Hepatocyte (in vitro differentiated cells): Measurements from ENCODE around the gene AGBL5. TPM values are rescaled to one million over a fixed set of nuclear protein-coding genes. Genes with fewer than 3 reads are reported as not detected.

Source experiments
- DNase-seq: peaks from one replicate; pipeline ENCODE4 v3.0.0-alpha.2; 2016; ENCODE audit warnings: low spot score
- H2AFZ ChIP-seq: fragments of 200-600 bp; sonication (generic); 2 replicates; pipeline ENCODE4 v1.6.0; 2016; ENCODE audit warnings: antibody characterized with exemption, mild to moderate bottlenecking
- H3K27ac ChIP-seq: fragments of 200-600 bp; sonication (generic); 2 replicates; pipeline ENCODE4 v1.5.1; 2016; ENCODE audit warnings: mild to moderate bottlenecking
- H3K27me3 ChIP-seq: fragments of 200-600 bp; sonication (generic); 2 replicates; pipeline ENCODE4 v1.6.1; 2016
- H3K36me3 ChIP-seq: fragments of 200-600 bp; sonication (generic); replicated peaks from 2 replicates; pipeline ENCODE4 v1.5.1; 2016; ENCODE audit warnings: low read depth; ENCODE audit not compliant: insufficient read depth
- H3K4me1 ChIP-seq: fragments of 200-600 bp; sonication (generic); 2 replicates; pipeline ENCODE4 v1.5.1; 2016; ENCODE audit warnings: mild to moderate bottlenecking, moderate library complexity; ENCODE audit not compliant: insufficient read depth
- H3K4me2 ChIP-seq: fragments of 200-600 bp; sonication (generic); 2 replicates; pipeline ENCODE4 v1.6.0; 2016
- H3K4me3 ChIP-seq: fragments of 200-600 bp; sonication (generic); 2 replicates; pipeline ENCODE4 v1.5.1; 2016; ENCODE audit warnings: mild to moderate bottlenecking
- H3K79me2 ChIP-seq: fragments of 200-600 bp; sonication (generic); 2 replicates; pipeline ENCODE4 v1.6.0; 2017; ENCODE audit warnings: mild to moderate bottlenecking
- H3K9me2 ChIP-seq: fragments of 200-600 bp; sonication (generic); replicated peaks from 2 replicates; pipeline ENCODE4 v1.6.0; 2017; ENCODE audit warnings: mild to moderate bottlenecking; ENCODE audit not compliant: insufficient read depth
- H3K9me3 ChIP-seq: fragments of 200-600 bp; sonication (generic); 2 replicates; pipeline ENCODE4 v1.5.1; 2016; ENCODE audit warnings: low read depth, mild to moderate bottlenecking
- H4K20me1 ChIP-seq: fragments of 200-600 bp; sonication (generic); 2 replicates; pipeline ENCODE4 v1.6.0; 2016; ENCODE audit warnings: mild to moderate bottlenecking; ENCODE audit not compliant: insufficient read depth, poor library complexity, severe bottlenecking
- EZH2 ChIP-seq: fragments of 200-600 bp; sonication (generic); IDR thresholded peaks from 2 replicates; pipeline ENCODE4 v1.6.1; 2016; ENCODE audit warnings: antibody characterized with exemption, mild to moderate bottlenecking, borderline replicate concordance
- EZH2phosphoT487 ChIP-seq: fragments of 200-600 bp; sonication (generic); IDR thresholded peaks from one replicate; pipeline ENCODE4 v1.6.1; 2018; ENCODE audit warnings: antibody characterized with exemption, mild to moderate bottlenecking, low read depth, moderate library complexity; ENCODE audit not compliant: unreplicated experiment, severe bottlenecking
- WGBS: methylation state at CpG from one replicate; pipeline ENCODE4 v1.1.6; 2016; ENCODE audit warnings: low lambda C conversion rate; ENCODE audit errors: missing lambda C conversion rate; 5-methylcytosine and 5-hydroxymethylcytosine counted together
- polyA plus RNA-seq: library from polyadenylated mRNA; unstranded; fragments of >200 nt; fragmentation: Nextera tagmentation; extraction: Ambion mirVana; gene quantifications from 2 replicates; pipeline ENCODE4 v1.2.1, GENCODE V29; 2016
- total RNA-seq: library from RNA; depleted of rRNA; stranded (reverse); fragments of >200 nt; gene quantifications from 2 replicates; pipeline ENCODE4 v1.2.3, GENCODE V29; 2014
- TF ChIP-seq, protein P1 (sequence below): fragments of 200-600 bp; sonication (generic); IDR thresholded peaks from 2 replicates; pipeline ENCODE4 v1.5.1; 2016; ENCODE audit warnings: antibody characterized with exemption, mild to moderate bottlenecking; ENCODE audit not compliant: poor library complexity

AGBL5 gene
- total and polyA plus RNA-seq, 2 experiments from 2014 or later: 12.9 to 20.2 TPM

GRCh38 chr2:27095427-27095744 is 43.9 kb downstream of the AGBL5 start:
- 93% methylated on average over 2 of the region's 2 CpGs for WGBS
- no peak for DNase-seq
- H3K27ac ChIP-seq: no peak overlapping the region

GRCh38 chr2:27095745-27096651 is 44.5 kb downstream of the AGBL5 start:
- no peaks in the 10 kb centered on the region for H3K9me2 ChIP-seq
- H2AFZ ChIP-seq: peak overlapping the region; percentile 56
- 33% methylated on average over 16 of the region's 18 CpGs for WGBS
- peak; percentile 76 for DNase-seq
- no peaks in the 10 kb centered on the region for H3K9me3 ChIP-seq
- H3K27me3 ChIP-seq: no peaks in the 10 kb centered on the region
- peaks cover 24% of the 10 kb centered on the region for H3K4me1 ChIP-seq
- no peak overlapping the region for H3K27ac ChIP-seq
- H3K79me2 ChIP-seq: no peaks in the 10 kb centered on the region
- no peaks in the 10 kb centered on the region for H4K20me1 ChIP-seq
- no peak for TF ChIP-seq EZH2phosphoT487
- peak overlapping the region; percentile 82 for H3K4me2 ChIP-seq
- no peaks in the 10 kb centered on the region for H3K36me3 ChIP-seq
- no peak overlapping the region for H3K4me3 ChIP-seq

More at GRCh38 chr2:27095427-27095744, 43.9 kb downstream of the AGBL5 start:
- Histone ChIP-seq H3K27me3 (no peaks in the 10 kb centered on the region), H3K9me3 (no peaks in the 10 kb centered on the region), H4K20me1 (no peaks in the 10 kb centered on the region), H3K36me3 (no peaks in the 10 kb centered on the region), H3K4me3 (no peak overlapping the region), H3K79me2 (no peaks in the 10 kb centered on the region), H3K9me2 (no peaks in the 10 kb centered on the region), H3K4me1 (peaks cover 24% of the 10 kb centered on the region), H2AFZ (no peak overlapping the region), H3K4me2 (no peak overlapping the region)
- TF ChIP-seq EZH2phosphoT487 (no peak), EZH2 (no peak)
- TF ChIP-seq, protein P1, sequence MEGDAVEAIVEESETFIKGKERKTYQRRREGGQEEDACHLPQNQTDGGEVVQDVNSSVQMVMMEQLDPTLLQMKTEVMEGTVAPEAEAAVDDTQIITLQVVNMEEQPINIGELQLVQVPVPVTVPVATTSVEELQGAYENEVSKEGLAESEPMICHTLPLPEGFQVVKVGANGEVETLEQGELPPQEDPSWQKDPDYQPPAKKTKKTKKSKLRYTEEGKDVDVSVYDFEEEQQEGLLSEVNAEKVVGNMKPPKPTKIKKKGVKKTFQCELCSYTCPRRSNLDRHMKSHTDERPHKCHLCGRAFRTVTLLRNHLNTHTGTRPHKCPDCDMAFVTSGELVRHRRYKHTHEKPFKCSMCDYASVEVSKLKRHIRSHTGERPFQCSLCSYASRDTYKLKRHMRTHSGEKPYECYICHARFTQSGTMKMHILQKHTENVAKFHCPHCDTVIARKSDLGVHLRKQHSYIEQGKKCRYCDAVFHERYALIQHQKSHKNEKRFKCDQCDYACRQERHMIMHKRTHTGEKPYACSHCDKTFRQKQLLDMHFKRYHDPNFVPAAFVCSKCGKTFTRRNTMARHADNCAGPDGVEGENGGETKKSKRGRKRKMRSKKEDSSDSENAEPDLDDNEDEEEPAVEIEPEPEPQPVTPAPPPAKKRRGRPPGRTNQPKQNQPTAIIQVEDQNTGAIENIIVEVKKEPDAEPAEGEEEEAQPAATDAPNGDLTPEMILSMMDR: no peak

DNA sequence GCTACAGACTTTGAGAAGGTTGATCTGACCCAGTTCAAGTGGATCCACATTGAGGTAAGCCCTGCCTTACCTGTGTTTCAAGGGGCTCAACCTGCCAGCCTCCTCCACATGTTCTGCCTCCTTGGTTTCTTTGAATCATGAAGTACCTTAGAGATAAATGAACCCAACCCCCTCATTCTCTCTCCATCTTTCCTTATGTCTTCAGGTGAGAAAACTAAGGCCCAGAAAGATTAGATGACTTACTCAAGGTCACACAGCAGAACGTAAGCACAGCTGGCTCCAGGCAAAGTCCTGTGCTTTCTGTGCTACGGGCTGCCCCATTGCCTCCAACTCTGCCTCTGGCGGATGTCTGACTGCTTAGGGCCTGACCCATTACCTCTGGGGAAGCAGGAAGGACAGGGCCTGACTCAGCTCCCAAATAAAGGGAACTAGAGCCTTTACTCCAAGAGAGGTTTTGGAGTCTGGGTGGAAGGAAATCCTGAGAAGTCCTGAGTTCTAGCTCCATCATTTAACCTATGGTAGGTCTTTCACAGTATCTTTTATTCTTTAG is 45.4 kb downstream of the AGBL5 start:
- TF ChIP-seq EZH2phosphoT487 (no peak), EZH2 (no peak)
- TF ChIP-seq, protein P1: no peak
- no peaks in the 10 kb centered on the region for H3K9me3 ChIP-seq
- no peak overlapping the region for H2AFZ ChIP-seq
- H3K27ac ChIP-seq: no peak overlapping the region
- H3K4me3 ChIP-seq: no peak overlapping the region
- H3K36me3 ChIP-seq: no peaks in the 10 kb centered on the region
- no peaks in the 10 kb centered on the region for H3K9me2 ChIP-seq
- H3K27me3 ChIP-seq: no peaks in the 10 kb centered on the region
- H3K79me2 ChIP-seq: no peaks in the 10 kb centered on the region
- peaks cover 24% of the 10 kb centered on the region for H3K4me1 ChIP-seq
- 82% methylated on average over 3 of the region's 3 CpGs for WGBS
- no peak for DNase-seq
- no peaks in the 10 kb centered on the region for H4K20me1 ChIP-seq
- H3K4me2 ChIP-seq: no peak overlapping the region

GRCh38 chr2:27097341-27097740 is 45.9 kb downstream of the AGBL5 start:
- Histone ChIP-seq H4K20me1 (no peaks in the 10 kb centered on the region), H2AFZ (no peak overlapping the region), H3K4me3 (no peak overlapping the region), H3K27ac (no peak overlapping the region), H3K4me2 (no peak overlapping the region), H3K4me1 (peaks cover 24% of the 10 kb centered on the region), H3K27me3 (no peaks in the 10 kb centered on the region), H3K79me2 (no peaks in the 10 kb centered on the region), H3K9me2 (no peaks in the 10 kb centered on the region), H3K36me3 (no peaks in the 10 kb centered on the region), H3K9me3 (no peaks in the 10 kb centered on the region)
- WGBS: 92% methylated on average over 14 of the region's 14 CpGs
- no peak for DNase-seq
- TF ChIP-seq, protein P1: no peak
- no peak for TF ChIP-seq EZH2phosphoT487
- no peak for TF ChIP-seq EZH2
